ENCODE results near the gene UBR1. TPM values are rescaled to one million over a fixed set of nuclear protein-coding genes. Genes with fewer than 3 reads are reported as not detected.
A peak's percentile ranks its signal among the peaks of the same experiment; 100 is the strongest.

The UBR1 gene
- total and polyA plus RNA-seq, 2 donors (not counting 3 experiments of a cell fraction or from before 2014, with no cell fraction given): 5.3 to 26.9 TPM

- ChIA-PET POLR2A (no interaction called here), CTCF (no interaction called here)
- FAIRE-seq (peak; percentile 59), DNase-seq (ENCODE audit: low read depth, low spot score) (peak; percentile 66)
- H3K36me3 ChIP-seq (ENCODE audit: control insufficient read depth in 2 of 2, extremely low read depth in 1 of 2, insufficient read depth in 2 of 2, low read length in 2 of 2): no peaks in the 10 kb centered on the region
- H4K20me1 ChIP-seq (replicated peaks; ENCODE audit: control insufficient read depth, extremely low read depth, insufficient read depth, low read length): no peaks in the 10 kb centered on the region
- dilution Hi-C loops (cut with MboI; ENCODE audit: extremely low pct_ligation_motif_present, low sequenced_read_pairs) (no loop called here), intact Hi-C loops (cut with micrococcal nuclease) (loop anchor here (2.0 kb wide), 1 partner anchor 29 kb away; no protein-coding TSS in a partner anchor)
- no peaks in the 10 kb centered on the region for H3K9me3 ChIP-seq (replicated peaks; ENCODE audit: control insufficient read depth, insufficient read depth, low read length)
- peaks cover 26% of the 10 kb centered on the region for H3K4me1 ChIP-seq (ENCODE audit: control insufficient read depth, extremely low read depth, insufficient read depth, low read length)
- H3K9me1 ChIP-seq (replicated peaks; ENCODE audit: control insufficient read depth, extremely low read depth, insufficient read depth, low read length): no peaks in the 10 kb centered on the region
- TSS peak; percentile 50 for BruUV-seq (replicated peaks)
- peak overlapping the region; percentile 45 for H3K9ac ChIP-seq (replicated peaks; ENCODE audit: extremely low read depth, insufficient read depth, low read length)
- peaks cover 2% of the 10 kb centered on the region for H3K79me2 ChIP-seq (ENCODE audit: control insufficient read depth, insufficient read depth, low read length)
- H3K4me3 ChIP-seq (replicated peaks in 1 of 3; ENCODE audit: insufficient read depth in 1 of 3, low read depth in 1 of 3, low read length in 3 of 3): peak overlapping the region; percentile 82 to 87 (median 84)
- H3K4me2 ChIP-seq (ENCODE audit: insufficient read depth, low read length): peak overlapping the region; percentile 81
- H2AFZ ChIP-seq (ENCODE audit: low read depth, low read length): peak overlapping the region; percentile 68
- H3K27me3 ChIP-seq (ENCODE audit: control insufficient read depth in 2 of 2, insufficient read depth in 2 of 2, low read length in 2 of 2): no peaks in the 10 kb centered on the region
- TF ChIP-seq EZH2 (IDR thresholded peaks at IDR 0.05; ENCODE audit: borderline replicate concordance, low read depth, low read length, severe bottlenecking) (no peak), CTCF (IDR thresholded peaks at IDR 0.05; ENCODE audit: extremely low read depth in 1 of 2, insufficient read depth in 1 of 2, low read depth in 1 of 2, low read length in 2 of 2) (no peak), JUN (IDR thresholded peaks at IDR 0.05; ENCODE audit: borderline replicate concordance, insufficient read depth, insufficient read length, low read depth) (no peak), MAX (IDR thresholded peaks at IDR 0.05; ENCODE audit: insufficient read depth, insufficient read length) (no peak), POLR2AphosphoS5 (IDR thresholded peaks at IDR 0.05; ENCODE audit: insufficient read depth, low read depth, low read length) (no peak)
- no peak overlapping the region for H3K27ac ChIP-seq (ENCODE audit: insufficient read depth, low read depth, low read length)
Measured at GRCh38 chr15:42919799-42920518, 185.9 kb downstream of the UBR1 start.
